ENCODE data around the gene TXNRD1.
A peak's percentile ranks its signal among the peaks of the same experiment; 100 is the strongest.

Gene TXNRD1

GRCh38 chr12:104215638-104216297 is at the start of gene TXNRD1:
Gene TXNRD1, plus strand, starts transcription at chr12:104215779. Its CDS starts 24 bp downstream, at chr12:104215803.
- peak within 1 kb of the TSS; percentile 39 for H3K4me3 ChIP-seq (ENCODE audit: low read depth, low read length)
- TF ChIP-seq CTCF (IDR thresholded peaks at IDR 0.05; ENCODE audit: low read depth, low read length), result peak; percentile 95
- TF ChIP-seq MYC (IDR thresholded peaks at IDR 0.05; ENCODE audit: low read depth, low read length), result peak; percentile 83
- TF ChIP-seq POLR2A (IDR thresholded peaks at IDR 0.05; ENCODE audit: extremely low read depth, insufficient read length), result no peak
- TF ChIP-seq MAX (IDR thresholded peaks at IDR 0.05; ENCODE audit: low read depth, low read length), result peak; percentile 73
- DNase-seq (ENCODE audit: low read depth), result peak; percentile 94

GRCh38 chr12:104165801-104166200 is 49.8 kb upstream of the TXNRD1 start:
- TF ChIP-seq MYC (IDR thresholded peaks at IDR 0.05; ENCODE audit: low read depth, low read length) (no peak), CTCF (IDR thresholded peaks at IDR 0.05; ENCODE audit: low read depth, low read length) (no peak), POLR2A (IDR thresholded peaks at IDR 0.05; ENCODE audit: extremely low read depth, insufficient read length) (no peak), MAX (IDR thresholded peaks at IDR 0.05; ENCODE audit: low read depth, low read length) (no peak)
- H3K4me3 ChIP-seq (ENCODE audit: low read depth, low read length), result no peak overlapping the region
- no peak for DNase-seq (ENCODE audit: low read depth)

- no peak for DNase-seq (ENCODE audit: low read depth)
- no peak for TF ChIP-seq CTCF (IDR thresholded peaks at IDR 0.05; ENCODE audit: low read depth, low read length)
- no peak for TF ChIP-seq MYC (IDR thresholded peaks at IDR 0.05; ENCODE audit: low read depth, low read length)
- TF ChIP-seq POLR2A (IDR thresholded peaks at IDR 0.05; ENCODE audit: extremely low read depth, insufficient read length), result no peak
- TF ChIP-seq MAX (IDR thresholded peaks at IDR 0.05; ENCODE audit: low read depth, low read length), result no peak
- H3K4me3 ChIP-seq (ENCODE audit: low read depth, low read length), result no peak overlapping the region
Measured at GRCh38 chr12:104166465-104166864, 49.1 kb upstream of the TXNRD1 start.

GRCh38 chr12:104167519-104168458 is 47.8 kb upstream of the TXNRD1 start:
- no peak for TF ChIP-seq POLR2A (IDR thresholded peaks at IDR 0.05; ENCODE audit: extremely low read depth, insufficient read length)
- TF ChIP-seq CTCF (IDR thresholded peaks at IDR 0.05; ENCODE audit: low read depth, low read length), result no peak
- TF ChIP-seq MYC (IDR thresholded peaks at IDR 0.05; ENCODE audit: low read depth, low read length), result no peak
- TF ChIP-seq MAX (IDR thresholded peaks at IDR 0.05; ENCODE audit: low read depth, low read length), result no peak
- DNase-seq (ENCODE audit: low read depth), result no peak
- no peak overlapping the region for H3K4me3 ChIP-seq (ENCODE audit: low read depth, low read length)

- TF ChIP-seq MYC (IDR thresholded peaks at IDR 0.05; ENCODE audit: low read depth, low read length), result no peak
- TF ChIP-seq POLR2A (IDR thresholded peaks at IDR 0.05; ENCODE audit: extremely low read depth, insufficient read length), result no peak
- TF ChIP-seq MAX (IDR thresholded peaks at IDR 0.05; ENCODE audit: low read depth, low read length), result no peak
- no peak for TF ChIP-seq CTCF (IDR thresholded peaks at IDR 0.05; ENCODE audit: low read depth, low read length)
- DNase-seq (ENCODE audit: low read depth), result no peak
- no peak overlapping the region for H3K4me3 ChIP-seq (ENCODE audit: low read depth, low read length)
Measured at GRCh38 chr12:104168596-104168995, 47.0 kb upstream of the TXNRD1 start.
